ENCODE measurements around the gene MAP3K14.
"Not testable (repeated sequence)": the region's sequence is repeated elsewhere in the genome, so short reads cannot be mapped to it uniquely, and the experiment has no call there.

The MAP3K14 gene

DNA sequence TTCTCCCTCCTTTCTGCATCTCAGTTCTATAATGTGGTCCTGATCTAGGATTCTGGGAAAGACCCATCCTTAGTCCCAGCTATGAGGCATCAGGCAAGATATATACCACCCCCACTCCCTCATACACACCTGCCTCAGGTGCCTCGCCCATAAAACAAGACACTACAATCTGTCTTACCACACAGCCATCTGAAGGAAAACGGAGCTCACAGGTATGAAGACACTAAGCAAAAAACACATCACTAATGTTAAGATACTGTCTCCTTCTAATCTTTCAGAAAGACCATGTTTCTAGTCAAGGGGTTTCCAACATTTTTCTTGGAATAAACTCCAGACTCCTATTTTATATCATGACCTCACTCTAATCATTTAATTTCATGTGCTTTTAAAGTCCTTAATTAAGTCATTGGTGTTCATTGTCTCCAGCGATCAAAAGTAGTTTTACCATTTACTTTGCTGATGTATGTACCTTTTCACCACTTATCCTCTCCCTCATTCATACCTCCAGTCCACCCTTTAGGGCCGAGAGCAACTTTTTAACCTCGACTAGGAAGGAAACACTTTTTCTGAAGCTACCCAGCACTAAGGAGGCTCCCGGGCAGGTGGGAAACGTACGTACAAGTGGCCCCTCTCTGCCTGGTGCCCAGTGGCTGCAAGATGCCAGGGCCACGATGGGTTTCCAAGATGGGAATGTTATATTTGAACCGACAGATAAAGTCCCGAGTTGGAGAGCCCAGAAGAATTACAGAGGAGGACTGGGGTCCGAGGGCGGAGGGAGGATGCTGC, 979 bp downstream of the MAP3K14 start:
- no peak for DNase-seq (ENCODE audit: low spot score)

- DNase-seq (ENCODE audit: low spot score), result no peak
These were observed 1.8 kb downstream of the MAP3K14 start for GRCh38 chr17:45314741-45315647.

GRCh38 chr17:45313996-45314740, 2.7 kb downstream of the MAP3K14 start:
- DNase-seq (ENCODE audit: low spot score), result no peak

- DNase-seq (ENCODE audit: low spot score), result no peak
These were observed 3.4 kb downstream of the MAP3K14 start for GRCh38 chr17:45313421-45313771.

DNA sequence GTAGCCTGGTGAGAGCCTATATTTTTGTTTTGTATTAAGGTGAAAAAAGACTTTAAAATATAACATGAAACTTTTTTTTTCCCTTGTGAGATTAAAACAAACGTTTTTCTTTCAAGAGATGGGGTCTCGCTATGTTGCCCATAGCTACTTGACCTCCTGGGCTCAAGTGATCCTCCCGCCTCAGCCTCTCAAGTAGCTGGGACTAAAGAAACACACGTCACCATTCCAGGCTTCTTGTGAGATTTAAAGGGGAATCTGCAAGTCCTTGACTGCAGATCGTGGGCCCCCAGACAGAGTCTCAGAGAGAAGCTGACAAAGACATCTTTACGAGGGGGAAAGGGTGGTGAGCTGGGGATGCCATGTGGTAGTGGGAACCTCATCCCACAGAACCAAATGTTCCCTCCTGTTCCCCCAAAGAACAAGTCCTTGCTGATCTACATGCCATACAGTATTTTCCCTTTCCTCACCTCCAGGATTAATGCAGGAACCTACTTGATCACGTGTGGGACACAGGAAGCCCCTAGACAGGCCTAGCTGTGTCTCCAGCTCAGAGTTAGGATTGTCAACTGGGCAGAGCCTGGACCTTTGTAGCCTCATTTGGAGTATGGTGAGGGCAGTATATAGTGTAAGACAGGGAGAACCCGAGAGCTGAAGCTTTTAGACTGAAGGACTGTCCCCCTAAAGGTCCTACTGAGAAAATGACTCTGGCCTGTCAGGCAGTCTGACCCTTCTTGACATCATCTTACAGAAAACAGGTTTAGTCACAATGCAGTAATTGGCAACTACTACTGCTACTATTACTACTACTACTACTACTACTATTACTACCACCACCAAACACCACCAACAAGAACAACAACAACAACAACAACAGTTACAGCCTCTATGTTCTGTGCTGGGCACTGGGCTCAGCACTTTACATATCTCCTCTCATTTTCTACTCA, 4.1 kb downstream of the MAP3K14 start:
- DNase-seq (ENCODE audit: low spot score), result no peak

DNA sequence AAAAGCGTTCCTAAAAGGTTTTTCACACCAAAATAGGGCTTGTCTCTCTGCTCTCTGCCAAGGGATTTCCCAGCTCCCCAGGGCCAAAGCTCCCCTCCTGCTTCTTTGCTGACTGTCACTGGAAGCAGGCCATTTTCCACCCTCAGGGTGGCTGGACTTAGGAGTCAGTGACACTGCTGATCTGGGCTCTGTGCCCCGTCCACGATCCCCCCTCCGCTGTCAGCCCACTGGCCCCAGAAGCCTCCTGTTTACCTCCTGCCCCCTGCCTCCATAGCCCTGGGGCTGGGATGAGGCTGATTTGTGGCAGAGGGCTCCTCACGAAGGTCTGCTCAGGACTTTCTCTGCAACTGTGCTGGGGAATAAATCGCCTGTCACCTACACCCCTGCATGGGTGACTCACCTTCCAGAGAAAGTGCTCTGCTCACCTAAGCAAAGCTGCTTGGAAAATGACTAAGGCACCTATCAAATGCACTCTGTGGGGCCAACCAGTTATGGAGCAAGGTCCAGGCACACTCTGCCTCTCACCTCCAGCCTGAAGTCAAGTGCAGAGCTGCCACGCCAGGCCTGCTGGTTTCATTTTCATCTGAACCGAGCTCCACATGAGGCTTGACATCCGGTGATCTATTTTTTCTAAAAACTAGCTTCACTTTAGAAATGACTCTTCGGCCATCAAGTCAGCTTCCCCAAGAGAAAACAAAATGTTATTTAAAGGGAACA, 4.9 kb downstream of the MAP3K14 start:
- peak; percentile 54 for DNase-seq (ENCODE audit: low spot score)

DNA sequence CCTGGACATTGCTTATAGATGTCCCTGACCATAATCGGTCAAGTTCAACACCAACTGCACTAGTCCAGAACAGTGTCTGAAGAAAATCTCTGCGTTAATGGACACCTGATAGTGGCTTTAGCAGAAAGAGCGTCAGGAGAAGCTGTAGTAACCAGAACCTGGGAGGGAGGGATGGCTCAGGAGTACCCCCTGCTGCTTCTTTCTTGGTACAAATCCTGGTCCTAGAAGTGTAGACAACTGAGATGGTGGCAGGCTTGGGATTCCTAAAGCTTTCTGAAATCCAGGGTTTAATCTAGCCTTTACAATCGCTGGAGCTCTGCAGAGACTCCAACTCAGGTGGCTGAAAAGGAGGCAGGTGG, 5.4 kb downstream of the MAP3K14 start:
- DNase-seq (ENCODE audit: low spot score), result no peak

GRCh38 chr17:45310380-45311324, 6.2 kb downstream of the MAP3K14 start:
- no peak for DNase-seq (ENCODE audit: low spot score)

- DNase-seq (ENCODE audit: low spot score), result no peak
These were observed 7.4 kb downstream of the MAP3K14 start for GRCh38 chr17:45309400-45309799.

GRCh38 chr17:45308840-45309239, 8.0 kb downstream of the MAP3K14 start:
- no peak for DNase-seq (ENCODE audit: low spot score)

GRCh38 chr17:45308016-45308365, 8.8 kb downstream of the MAP3K14 start:
- DNase-seq (ENCODE audit: low spot score), result no peak

GRCh38 chr17:45307290-45308015, 9.4 kb downstream of the MAP3K14 start:
- DNase-seq (ENCODE audit: low spot score), result no peak

DNA sequence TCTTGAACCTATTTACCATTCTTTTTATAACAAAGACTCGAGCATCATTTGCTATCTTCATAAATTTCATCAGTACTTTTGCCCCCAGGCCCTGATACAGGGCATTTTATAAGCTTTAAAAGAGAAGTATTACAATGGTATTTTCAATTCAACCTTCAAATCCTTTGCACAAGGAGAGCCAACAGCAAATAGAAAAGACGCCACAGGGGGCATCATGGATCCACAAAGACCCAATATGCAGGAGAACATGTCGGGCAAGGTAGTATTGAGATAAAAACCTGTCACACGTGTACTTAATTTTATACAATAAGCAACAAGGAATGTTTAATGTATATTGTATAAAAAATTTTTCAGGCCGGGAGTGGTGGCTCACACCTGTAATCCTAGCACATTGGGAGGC, 10.2 kb downstream of the MAP3K14 start:
- no peak for DNase-seq (ENCODE audit: low spot score)

DNA sequence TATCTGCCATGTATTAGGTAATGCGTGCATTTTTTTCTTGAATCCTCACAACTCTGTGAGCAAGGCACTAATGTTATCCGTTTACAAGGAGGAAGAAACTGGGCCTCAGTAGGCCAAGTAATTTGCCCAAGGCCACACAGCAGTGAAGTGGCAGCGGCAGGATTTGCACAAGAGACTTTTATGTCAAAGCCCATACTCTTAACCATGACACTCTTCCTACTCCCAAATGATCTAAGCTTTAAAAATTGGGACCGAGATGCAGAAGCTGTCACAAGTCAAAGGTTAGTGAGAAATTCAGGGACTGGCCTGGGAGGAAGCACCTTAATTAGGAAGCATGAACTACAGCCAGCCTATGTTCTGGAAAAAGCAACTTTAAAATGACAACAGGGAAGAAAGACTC, 10.7 kb downstream of the MAP3K14 start:
- no peak for DNase-seq (ENCODE audit: low spot score)

GRCh38 chr17:45305530-45306087, 11.2 kb downstream of the MAP3K14 start:
- no peak for DNase-seq (ENCODE audit: low spot score)

DNA sequence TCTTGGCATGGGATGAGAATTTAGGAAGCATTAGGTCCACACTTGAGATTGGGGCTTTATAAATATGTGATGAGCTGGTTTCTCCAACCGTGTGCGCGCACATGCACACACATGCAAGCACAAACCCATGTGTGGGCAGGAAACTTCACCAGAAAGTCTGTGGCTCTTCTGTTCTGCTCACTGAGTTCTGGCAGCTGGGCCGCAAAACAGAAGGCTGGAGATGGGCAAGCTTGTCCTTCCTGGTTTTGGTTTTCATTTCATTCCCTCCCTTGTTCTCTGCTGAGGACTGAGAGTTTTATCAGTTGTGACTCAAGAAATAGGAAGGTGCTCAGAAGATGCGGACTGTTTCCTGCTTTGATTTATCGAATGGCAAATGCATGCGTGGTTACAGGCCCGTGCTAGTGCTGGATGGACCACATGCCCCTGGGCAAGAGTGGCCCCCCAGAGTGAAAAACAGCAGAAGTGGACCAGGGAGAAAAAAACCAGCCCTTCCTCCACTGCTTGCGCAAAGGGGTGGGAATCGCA, 14.1 kb downstream of the MAP3K14 start:
- no peak for DNase-seq (ENCODE audit: low spot score)

GRCh38 chr17:45302220-45302619, 14.6 kb downstream of the MAP3K14 start:
- not testable (repeated sequence) for DNase-seq (ENCODE audit: low spot score)

- DNase-seq (ENCODE audit: low spot score), result no peak
These were observed 15.1 kb downstream of the MAP3K14 start for GRCh38 chr17:45301674-45302073.

Data from hepatic stellate cell (primary cell).